OCI-LY1 (cell line): ENCODE measurements around the gene RBM7.

Experiments used
- EZH2 ChIP-seq: fragments of 200-600 bp; sonication (generic), shearing (Covaris generic); IDR thresholded peaks from 2 replicates; pipeline ENCODE4 v1.8.0; 2017; ENCODE audit warnings: borderline replicate concordance, mixed run types, mild to moderate bottlenecking, antibody characterized with exemption, low read length, moderate library complexity, mixed read lengths
- TF ChIP-seq, protein P1 (sequence below): fragments of 200-600 bp; sonication (generic), shearing (Covaris generic); IDR thresholded peaks from 2 replicates; pipeline ENCODE4 v1.5.1; 2017; ENCODE audit warnings: mild to moderate bottlenecking, antibody characterized with exemption, low read length, moderate library complexity, mixed read lengths

- TF ChIP-seq, protein P1, sequence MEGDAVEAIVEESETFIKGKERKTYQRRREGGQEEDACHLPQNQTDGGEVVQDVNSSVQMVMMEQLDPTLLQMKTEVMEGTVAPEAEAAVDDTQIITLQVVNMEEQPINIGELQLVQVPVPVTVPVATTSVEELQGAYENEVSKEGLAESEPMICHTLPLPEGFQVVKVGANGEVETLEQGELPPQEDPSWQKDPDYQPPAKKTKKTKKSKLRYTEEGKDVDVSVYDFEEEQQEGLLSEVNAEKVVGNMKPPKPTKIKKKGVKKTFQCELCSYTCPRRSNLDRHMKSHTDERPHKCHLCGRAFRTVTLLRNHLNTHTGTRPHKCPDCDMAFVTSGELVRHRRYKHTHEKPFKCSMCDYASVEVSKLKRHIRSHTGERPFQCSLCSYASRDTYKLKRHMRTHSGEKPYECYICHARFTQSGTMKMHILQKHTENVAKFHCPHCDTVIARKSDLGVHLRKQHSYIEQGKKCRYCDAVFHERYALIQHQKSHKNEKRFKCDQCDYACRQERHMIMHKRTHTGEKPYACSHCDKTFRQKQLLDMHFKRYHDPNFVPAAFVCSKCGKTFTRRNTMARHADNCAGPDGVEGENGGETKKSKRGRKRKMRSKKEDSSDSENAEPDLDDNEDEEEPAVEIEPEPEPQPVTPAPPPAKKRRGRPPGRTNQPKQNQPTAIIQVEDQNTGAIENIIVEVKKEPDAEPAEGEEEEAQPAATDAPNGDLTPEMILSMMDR, result no peak
- TF ChIP-seq EZH2, result no peak
Observed at GRCh38 chr11:114353443-114353842, 47.0 kb upstream of the RBM7 start.
